Measurements from ENCODE around the gene SUFU.

DNA sequence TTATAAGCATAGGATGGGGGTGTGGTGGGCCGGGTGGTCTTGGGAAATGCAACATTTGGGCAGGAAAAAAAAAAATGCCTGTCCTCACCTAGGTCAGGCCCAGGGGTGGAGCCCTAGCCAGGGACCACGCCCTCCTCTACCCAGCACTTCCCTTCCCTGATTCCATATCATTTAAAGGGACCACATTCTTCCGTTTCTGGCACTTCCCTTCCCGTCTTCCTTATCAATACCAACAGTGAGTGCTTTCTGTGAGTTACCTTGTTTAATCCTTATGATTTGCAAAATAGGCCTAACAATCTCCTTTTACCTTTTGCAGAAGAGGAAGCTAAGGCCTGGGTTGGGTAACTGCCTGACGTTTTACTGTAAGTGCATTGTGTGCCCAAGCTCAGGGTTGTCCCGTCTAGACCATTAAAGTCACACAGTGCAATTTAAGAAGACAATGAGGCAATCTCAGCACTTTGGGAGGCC, 35.8 kb upstream of the SUFU start:
- no peak for TF ChIP-seq EZH2 (conservative IDR thresholded peaks at IDR 0.05; ENCODE audit: low read depth, low read length)
- no peak for TF ChIP-seq MIER2 (CRISPR knock-in tag; IDR thresholded peaks at IDR 0.05)
- no peak for TF ChIP-seq MZF1 (CRISPR knock-in tag; IDR thresholded peaks at IDR 0.05; ENCODE audit: borderline replicate concordance)
- TF ChIP-seq ATF2 (CRISPR knock-in tag; IDR thresholded peaks at IDR 0.05) = no peak
- TF ChIP-seq GABPA (IDR thresholded peaks at IDR 0.05; ENCODE audit: low read depth, low read length) = no peak
- no peak for TF ChIP-seq GABPA (CRISPR knock-in tag; IDR thresholded peaks at IDR 0.05; ENCODE audit: low read depth)
- TF ChIP-seq MAFK (conservative IDR thresholded peaks at IDR 0.05 in 1 of 2, IDR thresholded peaks at IDR 0.05 in 1 of 2; ENCODE audit: low read length in 2 of 2) = no peak
- TF ChIP-seq, protein P1, sequence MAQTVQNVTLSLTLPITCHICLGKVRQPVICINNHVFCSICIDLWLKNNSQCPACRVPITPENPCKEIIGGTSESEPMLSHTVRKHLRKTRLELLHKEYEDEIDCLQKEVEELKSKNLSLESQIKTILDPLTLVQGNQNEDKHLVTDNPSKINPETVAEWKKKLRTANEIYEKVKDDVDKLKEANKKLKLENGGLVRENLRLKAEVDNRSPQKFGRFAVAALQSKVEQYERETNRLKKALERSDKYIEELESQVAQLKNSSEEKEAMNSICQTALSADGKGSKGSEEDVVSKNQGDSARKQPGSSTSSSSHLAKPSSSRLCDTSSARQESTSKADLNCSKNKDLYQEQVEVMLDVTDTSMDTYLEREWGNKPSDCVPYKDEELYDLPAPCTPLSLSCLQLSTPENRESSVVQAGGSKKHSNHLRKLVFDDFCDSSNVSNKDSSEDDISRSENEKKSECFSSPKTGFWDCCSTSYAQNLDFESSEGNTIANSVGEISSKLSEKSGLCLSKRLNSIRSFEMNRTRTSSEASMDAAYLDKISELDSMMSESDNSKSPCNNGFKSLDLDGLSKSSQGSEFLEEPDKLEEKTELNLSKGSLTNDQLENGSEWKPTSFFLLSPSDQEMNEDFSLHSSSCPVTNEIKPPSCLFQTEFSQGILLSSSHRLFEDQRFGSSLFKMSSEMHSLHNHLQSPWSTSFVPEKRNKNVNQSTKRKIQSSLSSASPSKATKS (CRISPR knock-in tag; IDR thresholded peaks at IDR 0.05) = no peak
- TF ChIP-seq POLR2AphosphoS5 (IDR thresholded peaks at IDR 0.05; ENCODE audit: low read depth, low read length) = no peak
- TF ChIP-seq KDM5A (IDR thresholded peaks at IDR 0.05; ENCODE audit: borderline replicate concordance, low read length) = no peak
- TF ChIP-seq ZNF282 (IDR thresholded peaks at IDR 0.05; ENCODE audit: partially characterized antibody) = no peak

Measured in HepG2 (cell line).